GM18870 (cell line): Measurements from ENCODE around the gene MFSD8.
"Not testable (repeated sequence)": the region's sequence is repeated elsewhere in the genome, so short reads cannot be mapped to it uniquely, and the experiment has no call there.

Experiments used
- ATAC-seq: cut with Tn5 transposase; IDR thresholded peaks from one replicate; pipeline ENCODE4 v1.9.1; 2021; ENCODE audit warnings: moderate library complexity; ENCODE audit not compliant: unreplicated experiment

The MFSD8 gene

GRCh38 chr4:127965062-127965802, at the start of gene MFSD8, which contains the start of gene ABHD18:
MFSD8 (minus strand) TSS chr4:127965173; CDS start chr4:127965133, 40 bp downstream.
ABHD18 (plus strand) TSS chr4:127965406; CDS start chr4:127982956, 17,550 bp downstream.
- peak; percentile 94 for ATAC-seq

- no peak for ATAC-seq
Observed at GRCh38 chr4:128009428-128009827, 44.5 kb upstream of the MFSD8 start.

- ATAC-seq = no peak
Observed at GRCh38 chr4:128006592-128006991, 41.6 kb upstream of the MFSD8 start.

DNA sequence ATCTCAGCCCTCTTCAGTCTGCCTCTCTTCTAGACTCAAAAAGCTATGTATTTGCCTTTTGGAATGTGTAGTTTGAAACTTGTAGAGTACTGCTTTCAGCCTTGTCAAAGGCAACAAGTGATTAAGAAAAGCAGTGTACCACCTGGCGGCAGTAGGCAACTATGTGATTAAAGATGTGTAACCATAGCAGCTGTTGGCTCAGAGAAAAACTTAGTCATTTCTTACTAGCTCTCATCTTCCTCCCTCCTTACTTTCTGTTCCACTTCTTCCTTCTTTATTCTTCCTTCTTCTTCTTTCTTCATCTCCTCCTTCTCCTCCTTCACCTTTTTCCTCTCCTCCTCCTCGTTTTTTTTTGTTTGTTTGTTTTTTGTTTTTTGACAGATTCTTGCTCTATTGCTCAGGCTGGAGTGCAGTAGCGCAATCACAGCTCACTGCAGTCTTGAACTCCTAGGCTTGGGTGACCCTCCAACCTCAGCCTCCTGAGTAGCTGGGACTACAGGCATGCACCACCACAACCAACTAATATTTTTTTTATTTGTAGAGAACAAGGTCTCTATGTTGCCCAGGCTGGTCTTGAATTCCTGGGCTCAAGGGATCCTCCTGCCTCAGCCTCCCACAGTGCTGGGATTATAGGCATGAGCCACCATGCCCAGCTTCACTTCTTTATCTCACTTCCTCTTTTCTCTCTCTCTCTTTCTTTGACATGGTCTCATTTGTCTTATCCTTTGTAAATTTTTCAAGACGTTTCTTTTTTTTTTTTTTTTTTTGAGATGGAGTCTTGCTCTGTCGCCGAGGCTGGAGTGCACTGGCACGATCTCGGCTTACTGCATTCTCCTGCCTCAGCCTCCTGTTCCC, 32.8 kb upstream of the MFSD8 start:
- peak; percentile 100 for ATAC-seq

GRCh38 chr4:127996521-127996920, 31.5 kb upstream of the MFSD8 start:
- not testable (repeated sequence) for ATAC-seq

DNA sequence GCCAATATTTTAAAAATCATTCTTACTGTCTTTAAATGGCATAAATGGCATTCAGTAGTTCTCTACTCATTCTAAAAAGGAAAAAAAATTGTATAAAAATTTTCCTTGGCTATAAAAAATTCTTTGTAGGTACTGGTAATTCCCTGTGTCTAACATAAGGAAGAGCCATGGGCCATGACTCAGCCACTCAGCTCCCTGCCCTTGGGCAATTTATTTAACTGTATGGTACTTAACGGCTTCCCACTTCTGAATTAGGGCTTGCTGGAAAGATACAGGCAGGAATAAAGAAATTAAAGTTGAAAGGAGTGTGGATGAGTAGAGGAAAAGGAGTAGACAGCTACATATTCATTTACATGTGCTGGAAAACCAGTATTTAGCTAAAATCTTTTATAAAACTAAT, 30.8 kb upstream of the MFSD8 start:
- ATAC-seq = no peak

- ATAC-seq = no peak
Observed at GRCh38 chr4:127993151-127993550, 28.2 kb upstream of the MFSD8 start.

GRCh38 chr4:127988638-127989037, 23.7 kb upstream of the MFSD8 start:
- no peak for ATAC-seq

- no peak for ATAC-seq
Observed at GRCh38 chr4:127985989-127986388, 21.0 kb upstream of the MFSD8 start.

- no peak for ATAC-seq
Observed at GRCh38 chr4:127982445-127982844, 17.5 kb upstream of the MFSD8 start.

- no peak for ATAC-seq
Observed at GRCh38 chr4:127978930-127979329, 14.0 kb upstream of the MFSD8 start.

- no peak for ATAC-seq
Observed at GRCh38 chr4:127975121-127975770, 10.3 kb upstream of the MFSD8 start.

GRCh38 chr4:127970925-127971324, 6.0 kb upstream of the MFSD8 start:
- ATAC-seq = not testable (repeated sequence)

GRCh38 chr4:127968586-127968985, 3.6 kb upstream of the MFSD8 start:
- no peak for ATAC-seq

DNA sequence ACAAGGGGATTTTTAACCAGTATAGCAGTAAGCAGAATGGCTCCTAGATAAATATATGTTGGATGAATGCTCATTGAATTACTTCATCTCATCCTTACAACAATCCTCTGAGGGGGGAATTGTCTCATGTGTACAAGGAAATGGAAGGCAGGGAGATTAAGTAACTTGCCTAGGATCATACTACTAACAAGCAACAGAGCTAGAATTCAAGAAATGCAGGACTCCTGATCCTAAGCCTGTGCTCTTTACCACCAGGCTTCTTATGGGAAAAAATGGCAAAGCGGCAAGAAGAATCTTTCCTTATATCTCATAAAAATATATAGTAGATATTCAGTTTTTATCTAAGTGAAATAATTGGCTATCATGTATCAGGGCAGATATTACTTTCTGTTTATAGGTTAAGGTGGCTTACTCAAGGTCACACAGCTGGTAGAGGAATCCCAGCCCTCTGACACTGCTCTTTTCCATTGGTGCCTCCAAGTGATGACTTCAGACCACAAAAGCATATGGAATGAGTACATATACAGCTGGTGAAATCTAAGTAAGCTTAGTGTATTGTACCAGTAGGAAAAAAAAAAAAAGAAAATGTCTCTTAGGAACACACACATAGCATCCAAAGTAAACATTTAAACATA, 2.3 kb upstream of the MFSD8 start:
- ATAC-seq = no peak

DNA sequence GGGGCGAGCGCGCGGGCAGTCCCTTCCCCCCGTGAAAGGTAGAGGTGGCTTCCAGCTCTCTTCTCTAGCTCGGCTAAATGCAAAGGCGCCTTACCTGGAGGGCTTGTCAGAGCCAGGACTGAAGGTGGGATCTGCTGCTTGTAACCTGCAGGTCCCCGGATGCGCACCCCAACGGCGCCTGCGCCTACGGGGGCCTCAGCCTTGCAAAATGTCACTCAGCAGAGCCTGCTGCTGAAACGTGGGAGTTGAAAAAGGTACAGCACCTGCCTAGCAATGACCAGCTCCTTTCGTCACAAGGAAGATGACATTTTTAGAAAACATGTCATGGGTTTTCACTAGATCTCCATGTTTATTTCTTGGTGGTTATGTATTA, 816 bp upstream of the MFSD8 start:
- ATAC-seq = peak; percentile 20

- peak; percentile 25 for ATAC-seq
Observed at GRCh38 chr4:127964426-127965061, 429 bp downstream of the MFSD8 start.

DNA sequence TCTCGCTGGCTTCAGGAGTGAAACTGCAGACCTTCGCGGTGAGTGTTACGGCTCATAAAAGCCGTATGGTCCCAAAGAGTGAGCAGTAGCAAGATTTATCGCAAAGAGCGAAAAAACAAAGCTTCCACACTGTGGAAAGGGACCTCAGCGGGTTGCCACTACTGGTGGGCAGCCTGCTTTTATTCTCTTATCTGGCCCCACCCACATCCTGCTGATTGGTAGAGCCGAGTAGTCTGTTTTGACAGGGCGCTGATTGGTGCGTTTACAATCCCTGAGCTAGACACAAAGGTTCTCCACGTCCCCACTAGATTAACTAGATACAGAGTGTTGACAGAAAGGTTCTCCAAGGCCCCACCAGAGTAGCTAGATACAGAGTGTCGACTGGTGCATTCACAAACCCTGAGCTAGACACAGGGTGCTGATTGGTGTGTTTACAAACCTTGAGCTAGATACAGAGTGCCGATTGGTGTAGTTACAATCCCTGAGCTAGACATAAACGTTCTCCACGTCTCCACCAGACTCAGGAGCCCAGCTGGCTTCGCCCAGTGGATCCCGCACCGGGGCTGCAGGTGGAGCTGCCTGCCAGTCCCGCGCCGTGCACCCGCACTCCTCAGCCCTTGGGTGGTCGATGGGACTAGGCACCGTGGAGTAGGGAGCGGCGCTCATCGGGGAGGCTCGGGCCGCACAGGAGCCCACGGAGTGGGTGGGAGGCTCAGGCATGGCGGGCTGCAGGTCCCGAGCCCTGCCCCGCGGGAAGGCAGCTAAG, 1.2 kb downstream of the MFSD8 start:
- not testable (repeated sequence) for ATAC-seq

GRCh38 chr4:127959794-127960193, 5.2 kb downstream of the MFSD8 start:
- ATAC-seq = no peak

GRCh38 chr4:127957105-127957504, 7.9 kb downstream of the MFSD8 start:
- ATAC-seq = no peak
